Peyer's patch (tissue), 4 donors: ENCODE data around the gene SLC6A11. TPM values are rescaled to one million over a fixed set of nuclear protein-coding genes. Genes with fewer than 3 reads are reported as not detected.

Experiments used
- DNase-seq, 3 donors: peaks; one replicate each; pipeline ENCODE4 v3.0.0-alpha.2; 2017 to 2019
- H3K27ac ChIP-seq, 4 donors: fragments of 200-600 bp; sonication (generic); one replicate each; pipeline ENCODE4 v1.5.1; 2016 to 2019
- H3K27me3 ChIP-seq, 2 donors: fragments of 200-600 bp; sonication (generic); one replicate each; pipeline ENCODE4 v1.5.1; 2019
- H3K36me3 ChIP-seq, 3 donors: fragments of 200-600 bp; sonication (generic); one replicate each; pipeline ENCODE4 v1.5.1; 2016 to 2019
- H3K4me1 ChIP-seq, 4 donors: fragments of 200-600 bp; sonication (generic); one replicate each; pipeline ENCODE4 v1.5.1; 2016 to 2019
- H3K4me3 ChIP-seq, 4 donors: fragments of 200-600 bp; sonication (generic); 1 replicate in 3 of 4; 2 replicates in 1 of 4; pipeline ENCODE4 v1.5.1; 2016 to 2019; ENCODE audit warnings: mild to moderate bottlenecking in 1 of 4
- H3K9me3 ChIP-seq, 4 donors: fragments of 200-600 bp; sonication (generic); one replicate each; pipeline ENCODE4 v1.5.1; 2016 to 2019; ENCODE audit warnings: mild to moderate bottlenecking in 1 of 4
- CTCF ChIP-seq, 6 experiments: fragments of 450-650 bp in 4 of 6; fragments of 200-600 bp in 2 of 6; sonication (generic) in 1 of 6; IDR thresholded peaks; one replicate each; pipeline ENCODE4 v1.5.1; 2017 to 2019; ENCODE audit warnings: antibody characterized with exemption in 6 of 6, mild to moderate bottlenecking in 3 of 6, moderate library complexity in 1 of 6
- POLR2A ChIP-seq, 2 donors: fragments of 450-650 bp; IDR thresholded peaks; one replicate each; pipeline ENCODE4 v1.5.1; 2017; ENCODE audit warnings: antibody characterized with exemption in 2 of 2, mild to moderate bottlenecking in 2 of 2, moderate library complexity in 2 of 2
- total RNA-seq, 4 donors: library from RNA; depleted of rRNA; stranded (reverse); fragments of >200 nt; gene quantifications; one replicate each; pipeline ENCODE4 v1.1.0, GENCODE V29; 2016

The SLC6A11 gene
- total RNA-seq, 4 donors from 2014 or later, result not detected

DNA sequence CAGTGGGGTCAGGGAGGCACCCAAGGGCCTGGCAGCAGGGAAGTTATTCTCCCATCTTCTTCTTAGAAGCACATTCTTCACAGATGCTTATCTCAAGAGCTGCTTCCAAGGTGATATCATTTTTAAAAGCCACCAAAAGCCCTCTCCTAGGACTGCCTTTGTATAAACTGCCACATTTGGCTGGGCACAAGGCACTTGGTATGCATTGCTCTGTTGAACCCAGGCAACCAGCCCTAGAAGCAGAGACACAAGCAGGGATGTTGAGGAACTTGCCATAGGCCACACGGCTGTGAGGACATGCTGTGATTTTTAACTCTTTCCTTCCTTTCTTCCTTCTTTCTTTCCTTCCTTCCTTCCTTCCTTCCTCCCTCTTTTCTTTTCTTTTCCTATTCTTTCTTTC is 169.2 kb downstream of the SLC6A11 start:
- TF ChIP-seq POLR2A (IDR thresholded peaks at IDR 0.05) (no peak), CTCF (IDR thresholded peaks at IDR 0.05) (no peak)
- Histone ChIP-seq H3K4me3 (no peak overlapping the region), H3K9me3 (no peaks in the 10 kb centered on the region), H3K27me3 (no peaks in the 10 kb centered on the region), H3K4me1 (peaks cover 0 to 6% (median 0%) of the 10 kb centered on the region in 4 donors), H3K36me3 (no peaks in the 10 kb centered on the region), H3K27ac (no peak overlapping the region)
- no peak for DNase-seq

DNA sequence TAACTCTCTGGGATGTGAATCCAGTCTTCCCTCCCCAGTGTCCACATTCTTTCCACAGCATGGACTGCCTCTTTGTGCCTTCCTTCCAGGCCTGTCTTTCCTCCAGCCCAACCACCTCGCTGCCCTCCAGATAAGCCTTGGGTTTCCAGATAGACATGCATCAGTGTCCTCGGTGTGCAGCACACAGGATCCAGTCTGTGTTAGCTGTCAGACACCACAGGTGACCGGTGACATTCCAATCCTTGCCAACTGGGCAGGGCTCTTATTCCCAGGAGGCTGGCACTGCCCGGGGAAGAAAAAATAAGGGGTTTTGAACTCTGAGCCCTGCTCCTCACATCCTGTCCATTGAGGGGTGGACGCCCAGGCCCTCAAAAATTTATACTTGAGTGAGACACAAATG is 170.6 kb downstream of the SLC6A11 start:
- TF ChIP-seq CTCF (IDR thresholded peaks at IDR 0.05) (no peak), POLR2A (IDR thresholded peaks at IDR 0.05) (no peak)
- DNase-seq, result no peak
- H3K4me3 ChIP-seq, result no peak overlapping the region
- no peaks in the 10 kb centered on the region for H3K27me3 ChIP-seq
- H3K27ac ChIP-seq, result no peak overlapping the region
- H3K4me1 ChIP-seq, result peaks cover 0 to 6% (median 0%) of the 10 kb centered on the region in 4 donors
- no peaks in the 10 kb centered on the region for H3K9me3 ChIP-seq
- H3K36me3 ChIP-seq, result no peaks in the 10 kb centered on the region

GRCh38 chr3:10988001-10988665 is 172.1 kb downstream of the SLC6A11 start:
- H3K27ac ChIP-seq, result no peak overlapping the region
- peaks cover 0 to 6% (median 0%) of the 10 kb centered on the region in 4 donors for H3K4me1 ChIP-seq
- H3K36me3 ChIP-seq, result no peaks in the 10 kb centered on the region
- no peak for TF ChIP-seq CTCF (IDR thresholded peaks at IDR 0.05)
- TF ChIP-seq POLR2A (IDR thresholded peaks at IDR 0.05), result no peak
- DNase-seq, result no peak
- H3K4me3 ChIP-seq, result no peak overlapping the region
- peaks cover 0 to 3% of the 10 kb centered on the region in 2 donors for H3K27me3 ChIP-seq
- H3K9me3 ChIP-seq, result no peaks in the 10 kb centered on the region

- no peak for DNase-seq
- Histone ChIP-seq H3K4me1 (peaks cover 0 to 9% (median 0%) of the 10 kb centered on the region in 4 donors), H3K36me3 (no peaks in the 10 kb centered on the region), H3K27ac (no peak overlapping the region), H3K27me3 (peaks cover 0 to 12% of the 10 kb centered on the region in 2 donors), H3K9me3 (no peaks in the 10 kb centered on the region), H3K4me3 (no peak overlapping the region)
- no peak for TF ChIP-seq POLR2A (IDR thresholded peaks at IDR 0.05)
- no peak for TF ChIP-seq CTCF (IDR thresholded peaks at IDR 0.05)
Observed at GRCh38 chr3:10988991-10989484, 173.0 kb downstream of the SLC6A11 start.

Other genes with a start within 250 kb of the SLC6A11 start
- 1 to 10 TPM in 1 of 4 donors, under 1 TPM in 2, not detected in 1; 0.27 to 5.0 (median 0.38) TPM for gene SLC6A1, start 176.5 kb downstream of the SLC6A11 start, total RNA-seq